GM18526 (cell line): Measurements from ENCODE around the gene RBBP6.

Experiments used
- POLR2A ChIP-seq: IDR thresholded peaks from 3 replicates; pipeline ENCODE4 v1.6.1; 2011; ENCODE audit not compliant: insufficient read length; ENCODE audit errors: extremely low read depth

Gene RBBP6

DNA sequence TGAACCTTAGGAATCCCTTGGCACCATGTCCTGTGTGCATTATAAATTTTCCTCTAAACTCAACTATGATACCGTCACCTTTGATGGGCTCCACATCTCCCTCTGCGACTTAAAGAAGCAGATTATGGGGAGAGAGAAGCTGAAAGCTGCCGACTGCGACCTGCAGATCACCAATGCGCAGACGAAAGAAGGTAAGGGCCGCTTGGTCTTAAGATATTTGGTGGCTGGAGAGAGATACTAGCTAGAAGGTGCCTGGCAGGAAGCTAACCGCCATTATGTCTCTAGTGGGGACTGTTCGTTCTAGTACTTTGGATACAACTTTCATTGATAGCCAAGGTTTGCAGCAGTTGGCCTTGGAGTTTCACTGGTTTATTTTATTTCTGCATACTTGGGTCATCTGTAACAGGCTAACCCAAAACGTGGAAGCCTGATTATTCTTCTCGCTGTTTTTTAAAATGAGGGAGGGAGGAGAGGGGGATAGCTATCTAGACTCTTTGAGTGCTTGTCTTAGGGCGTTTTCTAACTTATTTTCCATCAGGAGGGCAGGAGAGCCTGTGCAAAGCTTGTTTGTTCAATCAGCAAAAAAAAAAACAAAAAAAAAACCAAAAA is 1.3 kb downstream of the RBBP6 start:
- no peak for TF ChIP-seq POLR2A

DNA sequence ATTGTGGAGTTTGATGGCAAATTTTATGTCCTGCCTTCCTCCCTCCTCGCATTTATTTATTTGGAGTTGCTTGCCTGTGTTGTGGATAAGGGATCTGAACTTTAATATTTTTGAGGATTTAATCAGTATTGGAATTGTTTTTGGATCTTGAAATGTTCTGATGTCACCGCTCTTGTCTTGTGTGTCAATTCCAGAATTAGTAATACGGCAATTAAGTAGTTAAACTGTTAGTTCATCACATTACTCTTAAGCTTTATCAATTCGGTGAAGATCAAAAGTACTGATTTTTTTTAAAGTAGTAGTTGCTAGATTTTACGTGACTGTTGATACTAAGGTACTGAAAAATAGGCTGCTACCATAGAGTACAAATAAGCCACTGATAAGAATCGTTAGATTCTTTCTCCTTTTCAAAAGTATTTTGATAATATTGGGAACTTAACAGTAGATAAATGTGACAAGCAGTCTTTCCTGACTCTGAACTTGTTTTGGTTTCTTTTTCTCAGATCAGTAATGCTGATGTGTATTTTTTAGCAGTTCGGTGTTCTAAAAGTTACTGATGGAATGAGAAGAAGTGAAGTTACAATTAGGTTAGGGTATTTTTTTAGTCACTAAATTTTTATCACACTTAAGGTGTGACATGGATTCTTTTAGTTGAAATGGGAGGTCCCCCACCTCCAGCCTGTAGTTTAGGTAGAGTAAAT is 2.0 kb downstream of the RBBP6 start:
- TF ChIP-seq POLR2A, result no peak

DNA sequence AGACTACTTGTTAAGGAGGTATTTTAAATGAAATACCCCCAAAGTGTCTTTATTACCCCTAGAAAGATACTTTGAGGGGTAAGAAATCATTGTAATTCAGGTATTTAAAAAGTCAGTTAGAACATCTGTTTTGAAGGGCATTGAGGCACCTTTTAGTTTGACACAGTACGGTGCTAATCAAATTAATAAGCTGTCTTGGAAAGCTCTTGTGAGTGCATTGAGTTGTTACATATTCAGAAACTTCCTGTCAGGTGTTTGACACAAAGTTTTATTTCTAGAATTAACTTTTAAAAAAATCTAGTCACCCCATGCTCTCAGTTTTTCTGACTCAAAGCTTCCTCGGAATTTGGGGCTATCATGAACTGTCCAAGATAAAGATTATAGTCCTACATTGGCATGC is 4.6 kb downstream of the RBBP6 start:
- TF ChIP-seq POLR2A, result no peak

DNA sequence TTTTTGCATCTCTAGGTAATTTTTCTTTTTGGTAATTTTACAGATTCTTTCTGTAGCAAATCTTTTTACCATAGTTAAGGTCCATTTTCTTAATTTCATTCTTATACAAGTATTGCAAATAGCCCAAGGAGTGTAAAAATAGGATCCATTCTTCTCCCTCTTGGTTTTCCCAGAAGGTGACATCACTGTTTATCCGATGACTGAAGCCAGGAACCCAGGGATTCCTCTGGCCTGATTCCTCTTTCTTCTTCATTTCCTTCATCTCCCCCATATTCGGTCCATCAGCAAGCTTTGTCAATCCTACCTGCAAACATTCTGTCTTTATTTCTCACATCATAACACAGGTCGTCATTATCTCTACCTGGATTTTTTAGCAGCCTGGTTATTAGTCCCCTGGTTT is 5.3 kb downstream of the RBBP6 start:
- no peak for TF ChIP-seq POLR2A

DNA sequence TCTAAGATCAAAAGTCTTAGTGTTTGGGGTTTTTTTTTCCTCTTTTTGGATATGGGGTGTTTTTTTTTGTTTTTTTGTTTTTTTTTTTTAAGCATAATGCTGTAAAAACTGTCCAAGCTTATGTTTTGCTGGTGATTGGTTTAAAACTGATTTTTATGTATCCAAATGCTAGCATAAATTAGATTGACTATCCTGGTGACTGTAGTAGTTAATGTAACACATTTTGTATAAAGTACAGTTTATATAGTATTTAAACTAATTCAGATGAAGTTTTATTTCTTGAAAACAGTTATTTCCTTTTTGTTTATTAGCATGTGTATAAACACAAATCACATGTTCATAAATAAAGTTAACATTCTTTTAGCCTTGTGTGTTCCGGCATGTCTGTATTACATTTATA is 10.9 kb downstream of the RBBP6 start:
- no peak for TF ChIP-seq POLR2A

DNA sequence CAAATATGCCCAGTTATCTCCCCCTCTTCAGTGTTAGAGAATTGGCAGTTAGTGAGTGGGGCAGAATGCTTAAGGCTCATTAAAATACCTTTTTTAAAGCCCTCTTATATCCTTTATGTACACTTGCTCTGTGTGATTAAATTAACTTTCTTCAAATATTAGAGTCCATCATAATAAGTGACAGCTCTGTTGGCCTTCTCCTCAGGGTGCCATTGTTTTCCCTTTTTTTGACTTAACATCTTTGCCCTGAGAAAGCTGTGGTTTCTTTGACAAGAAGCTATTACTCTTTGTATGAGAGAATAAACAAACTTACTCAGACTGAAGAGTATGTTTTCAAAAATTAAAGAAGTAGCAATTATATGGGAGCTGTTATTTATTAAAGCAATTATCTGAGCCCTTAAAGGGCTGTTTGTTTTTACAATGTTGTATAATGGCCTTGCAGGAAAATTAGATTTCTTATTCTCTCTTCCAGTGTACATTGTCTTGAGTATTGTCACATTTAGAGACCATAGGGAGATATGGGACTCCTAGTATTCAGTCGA is 13.4 kb downstream of the RBBP6 start:
- TF ChIP-seq POLR2A, result no peak

DNA sequence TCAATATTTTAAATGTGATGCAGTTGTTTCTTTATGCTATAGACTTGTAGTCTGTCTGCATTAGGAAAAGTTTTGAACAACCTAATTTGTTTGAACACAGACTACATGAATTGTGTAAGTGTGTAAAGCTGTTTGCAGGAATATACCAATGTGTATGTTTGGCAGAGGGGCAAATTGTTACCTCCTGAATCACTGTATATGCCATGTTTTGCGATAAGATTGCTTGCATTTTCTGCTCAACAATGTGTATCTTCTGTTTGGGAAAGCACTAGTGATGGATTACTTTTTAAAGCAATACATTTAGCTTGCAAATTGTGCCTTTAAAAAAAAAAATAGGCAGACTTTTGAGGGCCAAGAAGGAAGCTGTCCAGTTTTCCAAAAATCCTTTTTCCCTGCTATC is 14.6 kb downstream of the RBBP6 start:
- TF ChIP-seq POLR2A, result no peak

DNA sequence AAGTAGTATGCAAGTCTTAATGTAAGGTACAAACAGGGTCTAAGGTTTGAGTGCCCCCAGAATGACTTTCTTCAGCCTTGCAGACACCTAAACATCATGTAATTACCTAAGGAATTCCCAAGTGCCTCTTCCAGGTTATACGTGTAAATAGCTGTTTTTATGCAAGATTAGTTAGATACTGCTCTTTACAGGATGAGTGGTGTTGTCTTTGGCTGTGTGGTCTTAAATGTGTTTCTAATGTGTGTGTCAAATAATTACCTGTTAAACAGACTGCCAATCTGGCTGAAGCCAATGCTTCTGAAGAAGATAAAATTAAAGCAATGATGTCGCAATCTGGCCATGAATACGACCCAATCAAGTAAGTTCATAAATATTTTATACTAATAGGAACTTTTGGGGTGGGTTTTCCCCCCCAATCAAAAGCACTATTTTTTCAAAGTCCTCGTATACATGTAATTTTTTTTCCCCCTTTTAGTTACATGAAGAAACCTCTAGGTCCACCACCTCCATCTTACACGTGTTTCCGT is 16.0 kb downstream of the RBBP6 start:
- TF ChIP-seq POLR2A, result no peak

DNA sequence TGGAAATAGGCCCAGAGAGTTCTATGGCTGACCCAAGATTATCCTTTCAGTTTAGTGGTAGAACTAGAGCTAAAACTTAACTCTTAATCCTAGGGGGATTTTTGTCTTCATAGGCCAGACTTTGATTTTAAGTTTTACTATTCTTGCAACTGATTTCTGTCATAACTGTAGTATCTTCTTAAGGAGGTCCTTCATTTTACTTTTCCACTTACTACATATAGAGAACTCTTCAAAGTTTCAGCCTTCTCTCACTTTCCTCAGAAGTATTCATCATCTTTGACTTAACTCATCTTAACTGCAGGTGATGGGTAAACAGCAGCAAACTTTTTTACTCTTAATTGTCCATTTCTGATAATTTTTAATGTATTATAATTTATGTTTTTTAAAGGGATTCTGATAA is 23.4 kb downstream of the RBBP6 start:
- no peak for TF ChIP-seq POLR2A

DNA sequence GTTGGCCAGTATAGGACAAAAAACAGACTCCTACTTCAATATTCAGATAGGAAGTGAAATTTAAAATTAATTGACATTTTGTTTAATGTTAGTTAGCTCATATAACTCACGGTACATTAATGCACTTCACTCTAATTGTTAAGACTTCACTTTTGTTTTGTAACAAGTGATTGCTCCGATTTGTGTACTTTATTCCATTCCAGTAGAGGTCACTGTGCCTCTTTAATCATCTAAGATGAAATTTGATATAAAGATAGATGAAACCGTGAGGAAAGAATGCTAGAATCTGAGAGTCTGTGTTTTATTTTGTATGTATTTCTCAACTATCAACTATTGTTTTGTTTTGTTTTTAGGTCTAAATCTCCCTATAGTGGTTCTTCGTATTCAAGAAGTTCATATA is 29.0 kb downstream of the RBBP6 start:
- no peak for TF ChIP-seq POLR2A

DNA sequence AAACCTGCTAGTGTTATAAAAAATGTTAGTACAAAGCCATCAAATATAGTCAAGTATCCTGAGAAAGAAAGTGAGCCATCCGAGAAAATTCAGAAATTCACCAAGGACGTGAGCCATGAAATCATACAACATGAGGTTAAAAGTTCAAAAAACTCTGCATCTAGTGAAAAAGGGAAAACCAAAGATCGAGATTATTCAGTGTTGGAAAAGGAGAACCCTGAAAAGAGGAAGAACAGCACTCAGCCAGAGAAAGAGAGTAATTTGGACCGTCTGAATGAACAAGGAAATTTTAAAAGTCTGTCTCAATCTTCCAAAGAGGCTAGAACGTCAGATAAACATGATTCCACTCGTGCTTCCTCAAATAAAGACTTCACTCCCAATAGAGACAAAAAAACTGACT is 31.7 kb downstream of the RBBP6 start:
- no peak for TF ChIP-seq POLR2A

DNA sequence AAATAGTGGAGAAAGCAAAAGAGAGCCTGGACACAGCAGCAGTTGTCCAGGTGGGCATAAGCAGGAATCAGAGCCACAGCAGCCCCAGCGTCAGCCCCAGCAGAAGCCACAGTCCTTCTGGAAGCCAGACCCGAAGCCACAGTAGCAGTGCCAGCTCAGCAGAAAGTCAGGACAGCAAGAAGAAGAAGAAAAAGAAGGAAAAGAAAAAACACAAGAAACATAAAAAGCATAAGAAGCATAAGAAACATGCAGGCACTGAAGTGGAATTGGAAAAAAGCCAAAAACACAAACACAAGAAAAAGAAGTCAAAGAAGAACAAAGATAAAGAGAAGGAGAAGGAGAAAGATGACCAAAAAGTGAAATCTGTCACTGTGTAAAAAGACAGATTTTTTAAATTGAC is 32.7 kb downstream of the RBBP6 start:
- TF ChIP-seq POLR2A, result no peak

DNA sequence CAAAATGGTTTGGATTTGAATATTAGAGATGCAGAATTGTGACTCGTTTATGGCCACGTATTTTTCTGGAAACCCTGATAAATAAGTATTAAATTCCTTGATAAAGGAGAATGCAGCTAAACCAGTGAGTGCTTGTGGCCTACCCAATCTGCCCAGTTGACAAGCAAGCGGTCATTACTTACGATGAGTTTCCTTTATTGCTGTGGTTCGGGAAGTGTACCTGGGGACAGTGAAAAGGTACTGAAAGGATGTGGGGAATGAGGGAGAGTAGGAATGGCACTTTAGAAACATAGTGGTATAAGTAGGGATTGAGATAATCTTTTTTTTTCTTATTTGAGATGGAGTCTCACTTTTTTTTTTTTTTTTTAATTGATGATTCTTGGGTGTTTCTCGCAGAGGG is 33.8 kb downstream of the RBBP6 start:
- no peak for TF ChIP-seq POLR2A

DNA sequence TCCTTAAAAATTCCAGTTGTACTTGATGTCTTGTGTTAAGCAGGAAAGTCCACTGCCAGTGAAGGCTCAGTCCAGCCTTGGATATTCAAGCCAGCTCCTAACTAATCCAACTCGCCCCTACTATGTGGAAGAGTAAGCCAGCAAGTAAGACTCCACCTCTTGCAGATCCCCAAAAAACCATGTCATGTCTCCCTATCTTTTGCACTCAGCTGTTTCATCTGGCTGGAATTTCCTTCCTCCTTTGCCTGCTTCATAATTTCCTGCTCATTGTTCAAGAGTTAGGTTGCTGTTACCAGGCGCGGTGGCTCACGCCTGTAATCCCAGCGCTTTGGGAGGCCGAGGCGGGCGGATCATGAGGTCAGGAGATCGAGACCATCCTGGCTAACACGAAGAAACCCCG is 37.8 kb downstream of the RBBP6 start:
- no peak for TF ChIP-seq POLR2A

DNA sequence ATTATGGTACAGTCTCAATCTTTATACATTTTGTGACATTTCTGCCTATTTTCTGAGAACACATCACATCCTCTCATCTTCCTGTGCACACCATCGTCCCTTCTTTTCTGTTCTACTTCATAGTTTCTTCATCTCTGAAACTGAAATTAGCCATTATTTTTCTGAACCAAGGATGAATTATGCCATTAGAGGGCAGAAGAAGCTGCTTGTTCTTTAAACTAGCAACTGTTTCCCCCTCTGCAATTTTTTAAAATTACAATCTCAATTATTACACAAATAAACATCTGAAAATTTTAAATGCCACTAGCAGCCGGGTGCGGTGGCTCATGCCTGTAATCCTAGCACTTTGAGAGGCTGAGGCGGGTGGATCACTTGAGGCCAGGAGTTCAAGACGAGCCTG is 41.3 kb downstream of the RBBP6 start:
- TF ChIP-seq POLR2A, result no peak

DNA sequence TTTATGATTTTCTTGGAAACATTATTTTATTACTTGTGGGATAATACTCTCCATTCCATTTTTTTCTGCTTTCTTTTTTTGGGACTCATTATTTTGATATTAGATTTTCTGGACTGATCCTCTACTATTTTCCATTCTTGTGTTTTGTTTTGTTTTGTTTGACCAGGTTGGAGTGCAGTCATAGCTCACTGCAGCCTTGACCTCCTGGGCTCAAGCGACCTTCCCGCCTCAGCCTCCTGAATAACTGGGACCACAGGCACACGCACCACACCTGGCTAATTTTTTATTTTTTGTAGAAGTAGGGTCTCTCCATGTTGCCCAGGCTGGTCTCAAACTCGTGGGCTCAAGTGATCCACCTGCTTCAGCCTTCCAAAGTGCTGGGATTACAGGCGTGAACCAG is 44.1 kb downstream of the RBBP6 start:
- no peak for TF ChIP-seq POLR2A

DNA sequence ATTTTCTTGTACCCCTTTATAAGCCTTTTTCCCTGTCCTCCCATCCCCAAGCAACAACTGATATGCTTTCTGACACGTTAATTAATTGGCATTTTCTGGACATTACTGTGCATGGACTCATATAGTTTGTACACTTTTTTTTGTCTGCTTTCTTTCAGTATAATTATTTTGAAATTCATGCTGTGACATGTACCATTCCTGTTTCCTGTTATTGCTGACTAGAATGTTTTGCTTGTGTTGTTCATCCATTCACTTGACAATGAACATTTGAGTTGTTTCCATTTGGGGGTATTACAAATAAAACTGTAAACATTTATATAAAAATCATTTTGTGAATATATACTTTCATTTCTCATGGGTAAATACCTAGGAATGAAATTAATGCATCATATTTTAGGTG is 50.6 kb downstream of the RBBP6 start:
- no peak for TF ChIP-seq POLR2A

DNA sequence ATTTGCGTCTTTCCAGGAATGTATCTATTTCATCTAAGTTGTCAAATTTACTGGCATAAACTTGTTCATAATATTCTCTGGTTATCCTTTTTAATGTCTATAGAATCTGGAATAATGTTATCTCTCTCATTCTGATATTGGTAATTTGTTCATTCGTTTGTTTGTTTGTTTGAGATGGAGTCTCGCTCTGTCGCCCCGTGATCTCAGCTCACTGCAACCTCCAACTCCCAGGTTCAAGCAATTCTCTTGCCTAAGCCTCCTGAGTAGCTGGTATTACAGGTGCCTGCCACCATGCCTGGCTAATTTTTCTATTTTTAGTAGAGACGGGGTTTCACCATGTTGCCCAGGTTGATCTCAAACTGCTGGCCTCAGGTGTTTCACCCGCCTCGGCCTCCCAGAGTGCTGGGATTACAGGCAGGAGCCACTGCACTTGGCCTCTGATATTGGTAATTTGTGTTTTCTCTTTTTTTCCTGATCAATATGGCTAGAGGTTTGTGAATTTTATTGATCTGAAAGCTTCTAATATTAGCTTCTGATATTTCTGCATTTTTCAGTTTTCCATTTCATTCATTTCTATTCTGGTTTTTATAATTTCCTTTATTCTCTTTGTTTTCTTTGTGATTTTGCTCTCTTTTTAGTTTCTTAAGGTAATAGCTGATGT is 59.5 kb downstream of the RBBP6 start:
- TF ChIP-seq POLR2A, result no peak
